D721Med (cell line): ENCODE data around the gene HVCN1.

Source experiments
- DNase-seq: peaks from one replicate; pipeline ENCODE4 v3.0.0; 2011; ENCODE audit warnings: low spot score; ENCODE audit not compliant: insufficient read length
- FAIRE-seq: peaks from 2 replicates; lab custom pipeline; 2011; peaks lifted over from hg19 to GRCh38; lab: Jason Lieb, UNC
- TF ChIP-seq, protein P1 (sequence below): IDR thresholded peaks from 2 replicates; pipeline ENCODE4 v1.5.1; 2012; ENCODE audit warnings: mild to moderate bottlenecking, control low read depth; ENCODE audit not compliant: insufficient read depth; ENCODE audit errors: missing control alignments

HVCN1 gene

DNA sequence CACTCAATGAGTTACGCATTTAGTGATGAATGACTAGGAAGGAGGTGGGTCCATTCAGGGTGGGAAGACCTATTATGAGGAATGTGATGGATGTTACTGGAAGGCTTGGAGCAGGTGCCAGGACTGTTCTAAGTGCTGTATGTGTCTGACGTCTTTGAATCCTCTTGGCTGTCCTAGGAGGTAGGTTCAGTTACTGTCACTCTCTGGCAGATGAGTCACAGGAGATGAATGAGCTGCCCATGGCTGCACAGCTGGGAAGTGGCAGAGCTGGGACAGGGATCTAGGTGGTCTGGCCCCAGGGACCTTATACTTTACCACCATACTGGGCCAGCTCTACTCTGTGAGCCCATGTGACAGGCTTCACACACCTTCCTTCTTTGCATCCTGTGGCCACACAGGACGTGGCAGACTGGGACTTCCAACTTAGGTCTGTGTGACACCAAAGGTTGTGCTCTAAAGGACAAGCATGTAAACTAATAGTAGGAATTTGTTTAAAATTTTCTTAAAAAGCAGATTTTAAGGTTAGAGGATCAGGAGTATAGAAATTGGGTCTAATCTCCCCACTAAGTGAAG, 51.0 kb downstream of the HVCN1 start:
- FAIRE-seq (no peak), DNase-seq (no peak)
- TF ChIP-seq, protein P1, sequence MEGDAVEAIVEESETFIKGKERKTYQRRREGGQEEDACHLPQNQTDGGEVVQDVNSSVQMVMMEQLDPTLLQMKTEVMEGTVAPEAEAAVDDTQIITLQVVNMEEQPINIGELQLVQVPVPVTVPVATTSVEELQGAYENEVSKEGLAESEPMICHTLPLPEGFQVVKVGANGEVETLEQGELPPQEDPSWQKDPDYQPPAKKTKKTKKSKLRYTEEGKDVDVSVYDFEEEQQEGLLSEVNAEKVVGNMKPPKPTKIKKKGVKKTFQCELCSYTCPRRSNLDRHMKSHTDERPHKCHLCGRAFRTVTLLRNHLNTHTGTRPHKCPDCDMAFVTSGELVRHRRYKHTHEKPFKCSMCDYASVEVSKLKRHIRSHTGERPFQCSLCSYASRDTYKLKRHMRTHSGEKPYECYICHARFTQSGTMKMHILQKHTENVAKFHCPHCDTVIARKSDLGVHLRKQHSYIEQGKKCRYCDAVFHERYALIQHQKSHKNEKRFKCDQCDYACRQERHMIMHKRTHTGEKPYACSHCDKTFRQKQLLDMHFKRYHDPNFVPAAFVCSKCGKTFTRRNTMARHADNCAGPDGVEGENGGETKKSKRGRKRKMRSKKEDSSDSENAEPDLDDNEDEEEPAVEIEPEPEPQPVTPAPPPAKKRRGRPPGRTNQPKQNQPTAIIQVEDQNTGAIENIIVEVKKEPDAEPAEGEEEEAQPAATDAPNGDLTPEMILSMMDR, result no peak

DNA sequence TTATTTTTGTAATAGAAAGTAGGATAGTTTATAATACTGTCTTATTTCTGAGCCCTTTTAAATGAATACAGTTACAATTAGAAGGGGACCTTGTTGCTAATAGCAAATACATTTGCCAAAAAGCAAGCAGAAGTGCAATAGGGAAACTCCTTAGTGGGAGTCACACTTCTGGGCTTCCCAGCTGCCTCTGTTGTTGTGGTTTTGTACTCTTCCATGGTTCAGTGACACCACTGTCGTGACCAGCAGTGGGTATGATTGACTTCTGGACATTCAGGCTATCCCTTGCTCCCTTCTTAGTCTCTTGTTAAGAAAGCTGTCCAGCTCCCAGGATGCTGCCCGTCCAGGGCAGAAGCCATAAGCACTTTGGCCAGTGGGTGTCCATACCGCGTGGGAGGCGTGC, 52.4 kb downstream of the HVCN1 start:
- TF ChIP-seq, protein P1, result no peak
- FAIRE-seq, result no peak
- DNase-seq, result no peak

DNA sequence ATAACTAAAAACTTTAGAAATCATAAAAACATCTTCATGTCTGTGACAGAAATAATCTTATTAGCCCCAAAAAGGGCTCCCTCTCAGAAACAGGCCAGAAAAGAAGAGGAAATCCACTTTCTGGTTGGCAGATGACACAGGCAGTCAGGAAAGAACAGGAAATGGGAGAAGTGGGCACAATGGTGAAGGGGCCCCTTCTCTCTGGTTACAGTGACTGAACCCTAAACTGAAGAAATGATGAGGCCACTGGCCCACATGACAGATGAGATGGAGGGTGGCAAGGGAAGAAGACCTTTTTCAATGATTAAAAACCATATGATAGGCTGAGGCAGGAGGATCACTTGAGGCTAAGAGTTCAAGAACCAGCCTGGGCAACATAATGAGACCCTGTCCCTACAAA, 53.9 kb downstream of the HVCN1 start:
- no peak for FAIRE-seq
- no peak for DNase-seq
- TF ChIP-seq, protein P1, result no peak

DNA sequence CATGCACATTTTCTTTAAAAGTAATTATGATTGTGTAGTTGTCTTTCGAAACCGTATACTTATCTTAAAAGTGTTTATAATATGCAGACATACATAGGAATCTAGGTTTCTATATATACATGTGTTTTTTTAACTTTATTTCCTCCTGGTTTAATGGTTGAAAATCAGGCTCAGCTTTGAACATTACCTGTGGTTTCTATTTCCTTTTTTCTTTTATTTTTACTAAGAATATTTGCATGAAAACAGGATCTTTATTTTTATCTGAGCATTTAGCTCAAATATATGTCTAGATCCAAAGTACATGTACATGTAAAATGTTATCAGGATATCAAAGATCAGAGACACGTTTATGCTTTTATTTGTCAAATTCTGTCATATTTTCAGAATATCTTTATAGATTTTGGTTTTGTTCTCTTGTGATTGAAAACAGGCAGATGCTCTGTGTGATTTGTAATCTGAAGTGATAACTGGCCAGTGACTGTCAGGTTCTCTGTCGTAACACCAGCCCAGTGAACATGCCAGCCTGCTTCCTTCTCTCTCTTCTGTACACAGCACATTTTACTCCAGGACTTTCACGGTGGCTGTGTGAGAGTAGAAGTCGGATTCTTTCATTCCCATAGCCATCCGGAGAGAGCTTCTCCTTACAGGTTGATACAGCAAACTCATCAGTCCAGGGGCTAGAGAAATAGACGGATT, 61.3 kb downstream of the HVCN1 start:
- DNase-seq, result no peak
- FAIRE-seq, result no peak
- TF ChIP-seq, protein P1, result no peak

DNA sequence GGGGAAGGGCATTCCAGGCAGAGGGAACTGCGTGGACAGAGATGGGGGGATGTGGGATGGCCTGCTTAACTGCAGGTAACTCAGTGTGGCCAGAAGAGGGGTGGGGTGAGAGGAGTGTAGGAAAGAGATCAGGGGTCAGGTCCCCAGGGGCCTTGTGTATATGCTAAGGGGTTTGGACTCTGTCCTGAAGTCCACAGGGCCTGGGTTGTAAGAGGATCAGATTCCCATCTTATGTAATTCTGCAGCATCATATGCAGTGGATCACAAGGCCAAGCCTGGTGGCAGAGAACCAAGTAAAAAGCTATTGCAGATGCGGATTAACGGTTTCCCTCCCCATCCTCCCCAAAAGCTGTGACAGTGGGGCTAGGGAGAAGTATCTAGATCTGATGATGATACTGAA, 66.3 kb downstream of the HVCN1 start:
- TF ChIP-seq, protein P1, result no peak
- no peak for DNase-seq
- no peak for FAIRE-seq

DNA sequence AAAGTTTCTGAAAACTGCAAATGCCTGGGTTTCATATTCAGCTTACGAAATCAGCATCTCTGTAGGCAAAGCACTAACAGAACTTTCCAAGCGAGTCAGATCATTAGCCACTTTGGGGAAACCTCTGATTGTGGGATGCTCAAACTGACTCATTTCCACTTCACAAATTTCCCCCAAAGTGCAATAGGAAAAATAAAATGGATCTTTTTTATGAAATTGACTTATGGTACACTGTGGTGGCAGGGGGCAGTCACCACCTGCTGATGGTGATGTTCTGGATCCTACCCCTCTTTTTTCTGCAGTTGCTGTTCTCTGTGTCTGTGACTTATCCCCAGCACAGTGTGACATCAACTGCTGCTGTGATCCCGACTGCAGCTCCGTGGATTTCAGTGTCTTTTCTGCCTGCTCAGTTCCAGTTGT, 69.4 kb downstream of the HVCN1 start:
- TF ChIP-seq, protein P1, result peak; percentile 14
- FAIRE-seq (no peak), DNase-seq (no peak)

DNA sequence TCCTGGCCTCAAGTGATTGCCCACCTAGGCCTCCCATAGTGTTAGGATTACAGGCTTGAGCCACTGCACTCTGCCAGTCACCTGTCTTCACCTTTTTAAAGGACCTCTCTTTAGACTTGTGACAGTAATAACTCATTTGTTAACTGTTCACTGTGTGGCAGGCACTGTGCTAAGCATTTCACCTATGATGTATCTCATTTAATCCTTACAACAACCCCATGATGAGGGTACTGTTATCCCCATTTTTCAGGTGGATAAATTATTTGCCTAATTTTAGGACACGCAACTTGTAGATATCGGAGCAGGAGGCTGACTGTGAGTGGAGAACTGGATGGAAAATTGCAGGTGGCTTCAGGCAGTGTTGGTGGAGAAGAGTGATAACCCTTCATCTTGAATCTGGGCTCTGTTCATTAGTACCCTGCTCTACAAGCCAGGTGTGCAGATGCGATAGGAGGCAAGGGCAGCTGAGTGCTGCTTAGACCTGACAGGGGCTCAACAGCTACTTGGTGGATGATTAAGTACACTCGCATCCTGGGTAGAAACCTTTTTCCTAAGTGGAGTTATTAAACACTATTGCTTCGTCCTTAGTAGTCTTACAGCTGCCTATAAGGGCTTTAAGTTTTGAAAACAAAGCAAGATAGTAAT, 72.3 kb downstream of the HVCN1 start:
- TF ChIP-seq, protein P1, result no peak
- FAIRE-seq (no peak), DNase-seq (no peak)
